A549 (cell line): Measurements from ENCODE around the gene ZNF165. TPM values are rescaled to one million over a fixed set of nuclear protein-coding genes. Genes with fewer than 3 reads are reported as not detected.

Source experiments
- ATAC-seq, 2 experiments: fragments of 200-7000 bp in 1 of 2; fragments of >200 bp in 1 of 2; cut with Nextera tagmentation in 1 of 2; cut with Tn5 transposase in 1 of 2; 3 replicates each; pipeline versions ENCODE4 v1.8.0 to v1.9.1; 2018 to 2020; ENCODE audit warnings: mild to moderate bottlenecking in 1 of 2, moderate library complexity in 1 of 2
- CTCF ChIA-PET: fragments of 300-600 bp; sonication (Branson Sonifier 250); formaldehyde crosslinking; extraction: SDS; loops from one replicate; lab custom pipeline; 2021; ENCODE audit warnings: antibody characterized with exemption, inconsistent platforms; lab: Yijun Ruan, JAX
- POLR2A ChIA-PET: fragments of 350-600 bp; formaldehyde crosslinking; extraction: SDS; loops from one replicate; lab custom pipeline; 2021; ENCODE audit warnings: antibody characterized with exemption, inconsistent platforms; lab: Yijun Ruan, JAX
- DNase-seq, 2 experiments: peaks; one replicate each; pipeline versions ENCODE4 v3.0.0 to v3.0.0-alpha.2; 2011 to 2016; ENCODE audit warnings: low read depth in 1 of 2, low spot score in 1 of 2
- FAIRE-seq: peaks from 2 replicates; lab custom pipeline; 2011; peaks lifted over from hg19 to GRCh38; lab: Jason Lieb, UNC
- H3K27ac ChIP-seq, 2 experiments: fragments of >200 bp; sonication (Bioruptor Twin); formaldehyde crosslinking; 3 replicates each; pipeline ENCODE4 v1.5.1; 2016 to 2017
- H3K4me1 ChIP-seq: fragments of >200 bp; sonication (Bioruptor Twin); formaldehyde crosslinking; 3 replicates; pipeline ENCODE4 v1.6.1; 2016
- H3K4me2 ChIP-seq: fragments of >200 bp; sonication (Bioruptor Twin); formaldehyde crosslinking; 3 replicates; pipeline ENCODE4 v1.6.1; 2016
- H3K4me3 ChIP-seq: fragments of >200 bp; sonication (Bioruptor Twin); formaldehyde crosslinking; 3 replicates; pipeline ENCODE4 v1.5.1; 2016
- H3K9me3 ChIP-seq: fragments of >200 bp; sonication (Bioruptor Twin); formaldehyde crosslinking; 3 replicates; pipeline ENCODE4 v1.6.1; 2016
- ATOH8 ChIP-seq: fragments of 250-450 bp; sonication (Bioruptor Pico); IDR thresholded peaks from 2 replicates; pipeline ENCODE4 v1.5.0; 2020; ENCODE audit warnings: low read depth, mild to moderate bottlenecking, moderate library complexity
- BCL3 ChIP-seq: fragments of >200 bp; sonication (Bioruptor Twin); formaldehyde crosslinking; IDR thresholded peaks from 3 replicates; pipeline ENCODE4 v1.6.1; 2016
- CBX2 ChIP-seq: fragments of 200-600 bp; sonication (generic); IDR thresholded peaks from 2 replicates; pipeline ENCODE4 v1.6.1; 2016; ENCODE audit warnings: low read depth, mild to moderate bottlenecking, borderline replicate concordance
- CBX8 ChIP-seq: fragments of 200-600 bp; sonication (generic); IDR thresholded peaks from 2 replicates; pipeline ENCODE4 v1.6.1; 2016
- CHD2 ChIP-seq: fragments of 150-350 bp; IDR thresholded peaks from 2 replicates; pipeline ENCODE4 v1.6.1; 2014; ENCODE audit warnings: low read length; ENCODE audit not compliant: partially characterized antibody
- CHD4 ChIP-seq: fragments of 200-600 bp; sonication (generic); IDR thresholded peaks from 2 replicates; pipeline ENCODE4 v1.6.1; 2016; ENCODE audit warnings: antibody characterized with exemption, mild to moderate bottlenecking, borderline replicate concordance
- EHMT2 ChIP-seq: fragments of 200-600 bp; sonication (generic); IDR thresholded peaks from 2 replicates; pipeline ENCODE4 v1.6.1; 2016; ENCODE audit warnings: antibody characterized with exemption, low read depth, mild to moderate bottlenecking, moderate library complexity
- ELK1 ChIP-seq: fragments of 150-350 bp; IDR thresholded peaks from 2 replicates; pipeline ENCODE4 v1.6.1; 2014; ENCODE audit warnings: low read depth, mild to moderate bottlenecking, low read length
- FOXS1 ChIP-seq: fragments of 250-450 bp; sonication (Bioruptor Pico); IDR thresholded peaks from 2 replicates; pipeline ENCODE4 v1.5.0; 2020; ENCODE audit warnings: mild to moderate bottlenecking, moderate library complexity
- HMGXB4 ChIP-seq: fragments of 250-450 bp; sonication (Bioruptor Pico); IDR thresholded peaks from 2 replicates; pipeline ENCODE4 v1.5.0; 2021; ENCODE audit warnings: mild to moderate bottlenecking, moderate library complexity, borderline replicate concordance
- HOXB13 ChIP-seq: fragments of 250-450 bp; sonication (Bioruptor Pico); IDR thresholded peaks from 2 replicates; pipeline ENCODE4 v1.5.0; 2020; ENCODE audit warnings: low read depth, mild to moderate bottlenecking, moderate library complexity
- JUN ChIP-seq, 2 experiments: fragments of >200 bp; sonication (Bioruptor Twin); formaldehyde crosslinking; IDR thresholded peaks; 2 replicates in 1 of 2; 3 replicates in 1 of 2; pipeline ENCODE4 v1.6.1; 2016 to 2017
- KDM1A ChIP-seq: fragments of 200-600 bp; sonication (generic); IDR thresholded peaks from 2 replicates; pipeline ENCODE4 v1.6.1; 2016; ENCODE audit warnings: low read depth, mild to moderate bottlenecking
- MAX ChIP-seq: IDR thresholded peaks from 2 replicates; pipeline ENCODE4 v1.6.1; 2012
- MAZ ChIP-seq: fragments of 150-350 bp; IDR thresholded peaks from 2 replicates; pipeline ENCODE4 v1.6.1; 2014; ENCODE audit warnings: antibody characterized with exemption, low read depth, low read length, borderline replicate concordance
- MYC ChIP-seq: IDR thresholded peaks from 2 replicates; pipeline ENCODE4 v1.6.1; 2012; ENCODE audit warnings: mild to moderate bottlenecking, inconsistent platforms, low read length, improper control_type of control experiment, borderline replicate concordance
- NFE2L2 ChIP-seq: fragments of 150-350 bp; conservative IDR thresholded peaks from 2 replicates; pipeline ENCODE4 v1.6.1; 2014; ENCODE audit warnings: low read length
- NR3C1 ChIP-seq: fragments of >200 bp; sonication (Bioruptor Twin); formaldehyde crosslinking; IDR thresholded peaks from 3 replicates; pipeline ENCODE4 v1.6.1; 2017
- PBX3 ChIP-seq: IDR thresholded peaks from 2 replicates; pipeline ENCODE4 v1.6.1; 2012
- PHF8 ChIP-seq: fragments of 200-600 bp; sonication (generic); IDR thresholded peaks from 2 replicates; pipeline ENCODE4 v1.6.1; 2016; ENCODE audit warnings: low read depth, mild to moderate bottlenecking, antibody characterized with exemption, moderate library complexity, borderline replicate concordance
- POLR2AphosphoS2 ChIP-seq: conservative IDR thresholded peaks from 2 replicates; pipeline ENCODE4 v1.6.1; 2012; ENCODE audit warnings: low read length, improper control_type of control experiment, inconsistent platforms
- RAD21 ChIP-seq, 2 experiments: fragments of >200 bp in 1 of 2; sonication (Bioruptor Twin) in 1 of 2; formaldehyde crosslinking in 1 of 2; IDR thresholded peaks in 1 of 2; conservative IDR thresholded peaks in 1 of 2; 2 replicates in 1 of 2; 3 replicates in 1 of 2; pipeline ENCODE4 v1.6.1; 2012 to 2018; ENCODE audit warnings: inconsistent platforms in 1 of 2
- RARB ChIP-seq: fragments of 250-450 bp; sonication (Bioruptor Pico); IDR thresholded peaks from 2 replicates; pipeline ENCODE4 v1.8.0; 2021; ENCODE audit warnings: mild to moderate bottlenecking, moderate library complexity
- RCOR1 ChIP-seq: fragments of 150-350 bp; IDR thresholded peaks from 2 replicates; pipeline ENCODE4 v1.6.1; 2014; ENCODE audit warnings: antibody characterized with exemption, low read length, low read depth
- RNF2 ChIP-seq: fragments of 200-600 bp; sonication (generic); IDR thresholded peaks from 2 replicates; pipeline ENCODE4 v1.6.1; 2016; ENCODE audit warnings: low read depth, mild to moderate bottlenecking, antibody characterized with exemption, moderate library complexity, borderline replicate concordance
- SMC3 ChIP-seq: fragments of >200 bp; sonication (Bioruptor Twin); formaldehyde crosslinking; IDR thresholded peaks from 3 replicates; pipeline ENCODE4 v1.6.1; 2018; ENCODE audit warnings: inconsistent platforms
- SREBF2 ChIP-seq: fragments of 450-650 bp; IDR thresholded peaks from 2 replicates; pipeline ENCODE4 v1.6.1; 2014; ENCODE audit warnings: mild to moderate bottlenecking, moderate library complexity
- USF2 ChIP-seq: fragments of 450-650 bp; IDR thresholded peaks from 2 replicates; pipeline ENCODE4 v1.6.1; 2014; ENCODE audit warnings: antibody characterized with exemption
- ZC3H11A ChIP-seq: fragments of 450-650 bp; IDR thresholded peaks from 2 replicates; pipeline ENCODE4 v1.6.1; 2014; ENCODE audit warnings: antibody characterized with exemption, mild to moderate bottlenecking
- ZFP36 ChIP-seq: fragments of 450-650 bp; IDR thresholded peaks from 2 replicates; pipeline ENCODE4 v1.6.1; 2014; ENCODE audit warnings: borderline replicate concordance; ENCODE audit not compliant: partially characterized antibody
- ZNF302 ChIP-seq: fragments of 250-450 bp; sonication (Bioruptor Pico); IDR thresholded peaks from 2 replicates; pipeline ENCODE4 v1.9.0; 2021; ENCODE audit warnings: inconsistent platforms, mild to moderate bottlenecking, moderate library complexity
- ZSCAN20 ChIP-seq: fragments of 250-450 bp; sonication (Bioruptor Pico); IDR thresholded peaks from 2 replicates; pipeline ENCODE4 v1.8.0; 2022; ENCODE audit warnings: mild to moderate bottlenecking, moderate library complexity
- WGBS: methylation state at CpG from one replicate; pipeline ENCODE4 v1.1.6; 2017; ENCODE audit errors: missing lambda C conversion rate; 5-methylcytosine and 5-hydroxymethylcytosine counted together
- polyA plus RNA-seq, 4 experiments: library from polyadenylated mRNA; depleted of rRNA in 3 of 4; stranded (reverse); fragments of >200 nt; fragmentation: RNase III in 1 of 4; extraction: RNeasy Plus Mini Kit Qiagen cat#74134 plus additional on column Dnase treatment in 1 of 4; gene quantifications; 2 replicates in 3 of 4; 3 replicates in 1 of 4; pipeline ENCODE4 v1.2.3, GENCODE V29; 2011 to 2017

Gene ZNF165
- polyA plus RNA-seq, 2 of the 4 experiments (the other 2 are of a cell fraction): 0.72 to 0.76 TPM

GRCh38 chr6:28136585-28137504, 56.5 kb downstream of the ZNF165 start:
- peak overlapping the region; percentile 86 to 100 for H3K27ac ChIP-seq
- FAIRE-seq (no peak), DNase-seq (peak; percentile 65 to 92), ATAC-seq (peak; percentile 74 to 84)
- 2% methylated on average over 33 of the region's 58 CpGs for WGBS
- peak overlapping the region; percentile 76 for H3K4me2 ChIP-seq
- no peaks in the 10 kb centered on the region for H3K9me3 ChIP-seq
- peak overlapping the region; percentile 67 for H3K4me3 ChIP-seq
- ChIA-PET POLR2A (interaction anchor here (0.7 to 1.7 kb wide), 5 partner anchors 12 to 198 kb away, joined by 3 to 7 read pairs (median 4); partner anchors contain the start of genes ZKSCAN4 and ZSCAN16), CTCF (interaction anchor here (0.6 kb wide), 1 partner anchor 36 kb away, joined by 3 read pairs; no protein-coding TSS in a partner anchor)
- H3K4me1 ChIP-seq: peaks cover 7% of the 10 kb centered on the region; the same call in 1 of the 3 replicates
- no peak for TF ChIP-seq ELK1
- TF ChIP-seq POLR2AphosphoS2: no peak
- TF ChIP-seq CHD2: peak; percentile 39
- TF ChIP-seq CBX8: no peak
- 0 out of 5 replicates have a peak, but pooled peaks of 1 of the 2 experiments have one; percentile 13 for TF ChIP-seq RAD21 (conservative IDR thresholded peaks at IDR 0.05 in 1 of 2, IDR thresholded peaks at IDR 0.05 in 1 of 2)
- TF ChIP-seq ATOH8 (CRISPR knock-in tag): no peak
- no peak for TF ChIP-seq CHD4
- no peak for TF ChIP-seq ZFP36
- TF ChIP-seq MAZ: no peak
- TF ChIP-seq NR3C1: no peak
- peak; percentile 54 to 76; a peak in 3 of 5 replicates for TF ChIP-seq JUN (IDR thresholded peaks at IDR 0.05)
- no peak for TF ChIP-seq SREBF2
- TF ChIP-seq ZC3H11A: no peak
- peak; percentile 76 for TF ChIP-seq MAX
- TF ChIP-seq USF2: no peak
- no peak for TF ChIP-seq MYC
- TF ChIP-seq RARB (CRISPR knock-in tag): no peak
- TF ChIP-seq NFE2L2: no peak
- peak; percentile 71; the same call in 1 of the 3 replicates for TF ChIP-seq BCL3
- TF ChIP-seq SMC3: 0 out of 3 replicates have a peak, but pooled peaks have one; percentile 14
- TF ChIP-seq ZSCAN20: no peak
- peak; percentile 58 for TF ChIP-seq PHF8
- TF ChIP-seq CBX2: no peak
- TF ChIP-seq RCOR1: no peak
- no peak for TF ChIP-seq RNF2
- TF ChIP-seq HOXB13 (CRISPR knock-in tag): no peak
- TF ChIP-seq ZNF302 (CRISPR knock-in tag): no peak
- no peak for TF ChIP-seq KDM1A
- TF ChIP-seq FOXS1 (CRISPR knock-in tag): no peak
- TF ChIP-seq PBX3: peak; percentile 62; the same call in 1 of the 2 replicates
- no peak for TF ChIP-seq HMGXB4 (CRISPR knock-in tag)
- TF ChIP-seq EHMT2: no peak
